A549 (cell line): ENCODE results near the gene CTNNA1. TPM values are rescaled to one million over a fixed set of nuclear protein-coding genes. Genes with fewer than 3 reads are reported as not detected.

Experiments used
- ATAC-seq, 2 experiments: fragments of 200-7000 bp in 1 of 2; fragments of >200 bp in 1 of 2; cut with Nextera tagmentation in 1 of 2; cut with Tn5 transposase in 1 of 2; 3 replicates each; pipeline versions ENCODE4 v1.8.0 to v1.9.1; 2018 to 2020; ENCODE audit warnings: mild to moderate bottlenecking in 1 of 2, moderate library complexity in 1 of 2
- CTCF ChIA-PET: fragments of 300-600 bp; sonication (Branson Sonifier 250); formaldehyde crosslinking; extraction: SDS; loops from one replicate; lab custom pipeline; 2021; ENCODE audit warnings: antibody characterized with exemption, inconsistent platforms; lab: Yijun Ruan, JAX
- POLR2A ChIA-PET: fragments of 350-600 bp; formaldehyde crosslinking; extraction: SDS; loops from one replicate; lab custom pipeline; 2021; ENCODE audit warnings: antibody characterized with exemption, inconsistent platforms; lab: Yijun Ruan, JAX
- DNase-seq, 2 experiments: peaks; one replicate each; pipeline versions ENCODE4 v3.0.0 to v3.0.0-alpha.2; 2011 to 2016; ENCODE audit warnings: low read depth in 1 of 2, low spot score in 1 of 2
- FAIRE-seq: peaks from 2 replicates; lab custom pipeline; 2011; peaks lifted over from hg19 to GRCh38; lab: Jason Lieb, UNC
- H3K27ac ChIP-seq, 2 experiments: fragments of >200 bp; sonication (Bioruptor Twin); formaldehyde crosslinking; 3 replicates each; pipeline ENCODE4 v1.5.1; 2016 to 2017
- H3K4me1 ChIP-seq: fragments of >200 bp; sonication (Bioruptor Twin); formaldehyde crosslinking; 3 replicates; pipeline ENCODE4 v1.6.1; 2016
- H3K4me2 ChIP-seq: fragments of >200 bp; sonication (Bioruptor Twin); formaldehyde crosslinking; 3 replicates; pipeline ENCODE4 v1.6.1; 2016
- H3K4me3 ChIP-seq: fragments of >200 bp; sonication (Bioruptor Twin); formaldehyde crosslinking; 3 replicates; pipeline ENCODE4 v1.5.1; 2016
- H3K9me3 ChIP-seq: fragments of >200 bp; sonication (Bioruptor Twin); formaldehyde crosslinking; 3 replicates; pipeline ENCODE4 v1.6.1; 2016
- CBX2 ChIP-seq: fragments of 200-600 bp; sonication (generic); IDR thresholded peaks from 2 replicates; pipeline ENCODE4 v1.6.1; 2016; ENCODE audit warnings: low read depth, mild to moderate bottlenecking, borderline replicate concordance
- CHD4 ChIP-seq: fragments of 200-600 bp; sonication (generic); IDR thresholded peaks from 2 replicates; pipeline ENCODE4 v1.6.1; 2016; ENCODE audit warnings: antibody characterized with exemption, mild to moderate bottlenecking, borderline replicate concordance
- EHMT2 ChIP-seq: fragments of 200-600 bp; sonication (generic); IDR thresholded peaks from 2 replicates; pipeline ENCODE4 v1.6.1; 2016; ENCODE audit warnings: antibody characterized with exemption, low read depth, mild to moderate bottlenecking, moderate library complexity
- ESRRA ChIP-seq: fragments of 150-350 bp; IDR thresholded peaks from 2 replicates; pipeline ENCODE4 v1.6.1; 2014; ENCODE audit warnings: mild to moderate bottlenecking, low read length, borderline replicate concordance
- FOSB ChIP-seq: fragments of 250-450 bp; sonication (Bioruptor Pico); IDR thresholded peaks from 2 replicates; pipeline ENCODE4 v1.5.0; 2020; ENCODE audit warnings: mild to moderate bottlenecking, moderate library complexity
- FOXS1 ChIP-seq: fragments of 250-450 bp; sonication (Bioruptor Pico); IDR thresholded peaks from 2 replicates; pipeline ENCODE4 v1.5.0; 2020; ENCODE audit warnings: mild to moderate bottlenecking, moderate library complexity
- GATA3 ChIP-seq: IDR thresholded peaks from 2 replicates; pipeline ENCODE4 v1.6.1; 2012; ENCODE audit warnings: borderline replicate concordance
- HEYL ChIP-seq: fragments of 250-450 bp; sonication (Bioruptor Pico); IDR thresholded peaks from 2 replicates; pipeline ENCODE4 v1.8.0; 2021; ENCODE audit warnings: mild to moderate bottlenecking, moderate library complexity
- JUN ChIP-seq, 2 experiments: fragments of >200 bp; sonication (Bioruptor Twin); formaldehyde crosslinking; IDR thresholded peaks; 2 replicates in 1 of 2; 3 replicates in 1 of 2; pipeline ENCODE4 v1.6.1; 2016 to 2017
- JUNB ChIP-seq: fragments of >200 bp; sonication (Bioruptor Twin); formaldehyde crosslinking; IDR thresholded peaks from 2 replicates; pipeline ENCODE4 v1.6.1; 2016
- KDM1A ChIP-seq: fragments of 200-600 bp; sonication (generic); IDR thresholded peaks from 2 replicates; pipeline ENCODE4 v1.6.1; 2016; ENCODE audit warnings: low read depth, mild to moderate bottlenecking
- MAZ ChIP-seq: fragments of 150-350 bp; IDR thresholded peaks from 2 replicates; pipeline ENCODE4 v1.6.1; 2014; ENCODE audit warnings: antibody characterized with exemption, low read depth, low read length, borderline replicate concordance
- MYC ChIP-seq: IDR thresholded peaks from 2 replicates; pipeline ENCODE4 v1.6.1; 2012; ENCODE audit warnings: mild to moderate bottlenecking, inconsistent platforms, low read length, improper control_type of control experiment, borderline replicate concordance
- NFE2L2 ChIP-seq: fragments of 150-350 bp; conservative IDR thresholded peaks from 2 replicates; pipeline ENCODE4 v1.6.1; 2014; ENCODE audit warnings: low read length
- NR3C1 ChIP-seq: fragments of >200 bp; sonication (Bioruptor Twin); formaldehyde crosslinking; IDR thresholded peaks from 3 replicates; pipeline ENCODE4 v1.6.1; 2017
- RAD21 ChIP-seq, 2 experiments: fragments of >200 bp in 1 of 2; sonication (Bioruptor Twin) in 1 of 2; formaldehyde crosslinking in 1 of 2; IDR thresholded peaks in 1 of 2; conservative IDR thresholded peaks in 1 of 2; 2 replicates in 1 of 2; 3 replicates in 1 of 2; pipeline ENCODE4 v1.6.1; 2012 to 2018; ENCODE audit warnings: inconsistent platforms in 1 of 2
- RARB ChIP-seq: fragments of 250-450 bp; sonication (Bioruptor Pico); IDR thresholded peaks from 2 replicates; pipeline ENCODE4 v1.8.0; 2021; ENCODE audit warnings: mild to moderate bottlenecking, moderate library complexity
- RFX5 ChIP-seq: fragments of 450-650 bp; IDR thresholded peaks from 2 replicates; pipeline ENCODE4 v1.7.1; 2014; ENCODE audit warnings: antibody characterized with exemption, mild to moderate bottlenecking, moderate library complexity
- SMC3 ChIP-seq: fragments of >200 bp; sonication (Bioruptor Twin); formaldehyde crosslinking; IDR thresholded peaks from 3 replicates; pipeline ENCODE4 v1.6.1; 2018; ENCODE audit warnings: inconsistent platforms
- TP53 ChIP-seq: fragments of 250-450 bp; sonication (Bioruptor Pico); IDR thresholded peaks from 2 replicates; pipeline ENCODE4 v1.5.0; 2021; ENCODE audit warnings: mild to moderate bottlenecking, moderate library complexity
- ZC3H11A ChIP-seq: fragments of 450-650 bp; IDR thresholded peaks from 2 replicates; pipeline ENCODE4 v1.6.1; 2014; ENCODE audit warnings: antibody characterized with exemption, mild to moderate bottlenecking
- ZSCAN20 ChIP-seq: fragments of 250-450 bp; sonication (Bioruptor Pico); IDR thresholded peaks from 2 replicates; pipeline ENCODE4 v1.8.0; 2022; ENCODE audit warnings: mild to moderate bottlenecking, moderate library complexity
- WGBS: methylation state at CpG from one replicate; pipeline ENCODE4 v1.1.6; 2017; ENCODE audit errors: missing lambda C conversion rate; 5-methylcytosine and 5-hydroxymethylcytosine counted together
- polyA plus RNA-seq, 4 experiments: library from polyadenylated mRNA; depleted of rRNA in 3 of 4; stranded (reverse); fragments of >200 nt; fragmentation: RNase III in 1 of 4; extraction: RNeasy Plus Mini Kit Qiagen cat#74134 plus additional on column Dnase treatment in 1 of 4; gene quantifications; 2 replicates in 3 of 4; 3 replicates in 1 of 4; pipeline ENCODE4 v1.2.3, GENCODE V29; 2011 to 2017
- TF ChIP-seq, protein P1 (sequence below): fragments of 200-600 bp; sonication (generic); IDR thresholded peaks from 2 replicates; pipeline ENCODE4 v1.6.1; 2016; ENCODE audit warnings: antibody characterized with exemption, mild to moderate bottlenecking, moderate library complexity
- TF ChIP-seq, protein P2 (sequence below): fragments of 250-450 bp; sonication (Bioruptor Pico); IDR thresholded peaks from 2 replicates; pipeline ENCODE4 v1.5.0; 2020; ENCODE audit warnings: low read depth, mild to moderate bottlenecking, moderate library complexity
- TF ChIP-seq, protein P3 (sequence below): IDR thresholded peaks from 2 replicates; pipeline ENCODE4 v1.6.1; 2012
- TF ChIP-seq, protein P4 (sequence below): fragments of >200 bp; sonication (Bioruptor Twin); formaldehyde crosslinking; IDR thresholded peaks from 2 replicates; pipeline ENCODE4 v1.6.1; 2016
- TF ChIP-seq, protein P5 (sequence below): fragments of >200 bp; sonication (Bioruptor Twin); formaldehyde crosslinking; IDR thresholded peaks from 3 replicates; pipeline ENCODE4 v1.5.1; 2016

Gene CTNNA1
- polyA plus RNA-seq, 2 of the 4 experiments (the other 2 are of a cell fraction): 154 to 184 TPM

DNA sequence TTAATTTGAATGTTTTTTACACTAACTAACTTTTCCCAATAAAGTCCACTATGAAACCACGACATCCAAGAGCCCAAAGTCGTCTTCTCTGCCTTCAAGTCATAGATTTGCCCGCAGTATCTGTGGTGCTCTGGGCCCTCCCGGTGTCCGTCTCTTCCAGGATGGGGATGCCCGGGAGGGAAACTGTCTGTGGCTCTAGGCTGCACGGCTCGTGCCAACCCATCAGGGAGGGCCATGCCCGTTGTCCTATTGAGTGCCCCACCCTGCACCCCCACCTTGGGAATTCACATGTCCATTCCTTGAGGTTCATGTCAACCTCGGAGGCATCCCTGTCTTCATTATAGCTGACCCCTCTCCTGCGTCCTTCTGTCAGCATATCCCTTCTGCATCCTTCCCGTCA, 181.7 kb downstream of the CTNNA1 start:
- Histone ChIP-seq H3K27ac (no peak overlapping the region), H3K4me1 (no peaks in the 10 kb centered on the region), H3K4me2 (no peak overlapping the region), H3K9me3 (no peaks in the 10 kb centered on the region), H3K4me3 (no peak overlapping the region)
- 88% methylated on average over 12 of the region's 12 CpGs for WGBS
- FAIRE-seq (no peak), DNase-seq (no peak), ATAC-seq (no peak)
- POLR2A ChIA-PET: no interaction called here
- CTCF ChIA-PET: no interaction called here
- TF ChIP-seq CHD4: no peak
- TF ChIP-seq MAZ: no peak
- TF ChIP-seq RARB (CRISPR knock-in tag): no peak
- TF ChIP-seq SMC3: no peak
- TF ChIP-seq ESRRA: no peak
- no peak for TF ChIP-seq HEYL (CRISPR knock-in tag)
- TF ChIP-seq ZSCAN20 (CRISPR knock-in tag): no peak
- TF ChIP-seq MYC: no peak
- TF ChIP-seq, protein P1, sequence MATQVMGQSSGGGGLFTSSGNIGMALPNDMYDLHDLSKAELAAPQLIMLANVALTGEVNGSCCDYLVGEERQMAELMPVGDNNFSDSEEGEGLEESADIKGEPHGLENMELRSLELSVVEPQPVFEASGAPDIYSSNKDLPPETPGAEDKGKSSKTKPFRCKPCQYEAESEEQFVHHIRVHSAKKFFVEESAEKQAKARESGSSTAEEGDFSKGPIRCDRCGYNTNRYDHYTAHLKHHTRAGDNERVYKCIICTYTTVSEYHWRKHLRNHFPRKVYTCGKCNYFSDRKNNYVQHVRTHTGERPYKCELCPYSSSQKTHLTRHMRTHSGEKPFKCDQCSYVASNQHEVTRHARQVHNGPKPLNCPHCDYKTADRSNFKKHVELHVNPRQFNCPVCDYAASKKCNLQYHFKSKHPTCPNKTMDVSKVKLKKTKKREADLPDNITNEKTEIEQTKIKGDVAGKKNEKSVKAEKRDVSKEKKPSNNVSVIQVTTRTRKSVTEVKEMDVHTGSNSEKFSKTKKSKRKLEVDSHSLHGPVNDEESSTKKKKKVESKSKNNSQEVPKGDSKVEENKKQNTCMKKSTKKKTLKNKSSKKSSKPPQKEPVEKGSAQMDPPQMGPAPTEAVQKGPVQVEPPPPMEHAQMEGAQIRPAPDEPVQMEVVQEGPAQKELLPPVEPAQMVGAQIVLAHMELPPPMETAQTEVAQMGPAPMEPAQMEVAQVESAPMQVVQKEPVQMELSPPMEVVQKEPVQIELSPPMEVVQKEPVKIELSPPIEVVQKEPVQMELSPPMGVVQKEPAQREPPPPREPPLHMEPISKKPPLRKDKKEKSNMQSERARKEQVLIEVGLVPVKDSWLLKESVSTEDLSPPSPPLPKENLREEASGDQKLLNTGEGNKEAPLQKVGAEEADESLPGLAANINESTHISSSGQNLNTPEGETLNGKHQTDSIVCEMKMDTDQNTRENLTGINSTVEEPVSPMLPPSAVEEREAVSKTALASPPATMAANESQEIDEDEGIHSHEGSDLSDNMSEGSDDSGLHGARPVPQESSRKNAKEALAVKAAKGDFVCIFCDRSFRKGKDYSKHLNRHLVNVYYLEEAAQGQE: no peak
- TF ChIP-seq JUNB: no peak
- TF ChIP-seq KDM1A: no peak

DNA sequence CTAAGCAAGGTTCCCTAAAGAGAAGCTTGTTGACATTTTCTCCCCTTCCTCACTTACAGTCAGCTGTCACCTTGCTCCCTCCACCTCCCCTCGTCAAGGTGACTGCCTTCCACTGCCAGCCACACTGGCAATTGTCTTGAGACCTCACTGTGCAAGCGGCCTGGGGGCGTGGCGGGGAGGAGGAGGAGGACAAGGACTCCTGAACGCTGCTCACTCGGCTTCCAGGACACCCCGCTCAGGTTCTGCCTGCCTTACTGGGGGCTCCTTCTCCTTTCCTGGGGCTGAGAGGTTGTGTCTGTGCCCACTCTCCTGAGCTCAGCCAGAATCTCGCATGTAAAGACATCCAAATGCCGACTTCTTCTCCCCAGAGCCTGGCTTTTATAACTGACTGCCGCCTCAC, 182.2 kb downstream of the CTNNA1 start:
- no peak overlapping the region for H3K27ac ChIP-seq
- H3K4me3 ChIP-seq: no peak overlapping the region
- POLR2A ChIA-PET: no interaction called here
- no peak for ATAC-seq
- DNase-seq: no peak
- H3K4me1 ChIP-seq: no peaks in the 10 kb centered on the region
- 99% methylated on average over 10 of the region's 10 CpGs for WGBS
- no peak overlapping the region for H3K4me2 ChIP-seq
- no peaks in the 10 kb centered on the region for H3K9me3 ChIP-seq
- CTCF ChIA-PET: no interaction called here
- TF ChIP-seq RFX5 (no peak), NR3C1 (no peak), FOXS1 (no peak)
- TF ChIP-seq, protein P2, sequence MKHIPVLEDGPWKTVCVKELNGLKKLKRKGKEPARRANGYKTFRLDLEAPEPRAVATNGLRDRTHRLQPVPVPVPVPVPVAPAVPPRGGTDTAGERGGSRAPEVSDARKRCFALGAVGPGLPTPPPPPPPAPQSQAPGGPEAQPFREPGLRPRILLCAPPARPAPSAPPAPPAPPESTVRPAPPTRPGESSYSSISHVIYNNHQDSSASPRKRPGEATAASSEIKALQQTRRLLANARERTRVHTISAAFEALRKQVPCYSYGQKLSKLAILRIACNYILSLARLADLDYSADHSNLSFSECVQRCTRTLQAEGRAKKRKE (CRISPR knock-in tag): no peak
- TF ChIP-seq, protein P3, sequence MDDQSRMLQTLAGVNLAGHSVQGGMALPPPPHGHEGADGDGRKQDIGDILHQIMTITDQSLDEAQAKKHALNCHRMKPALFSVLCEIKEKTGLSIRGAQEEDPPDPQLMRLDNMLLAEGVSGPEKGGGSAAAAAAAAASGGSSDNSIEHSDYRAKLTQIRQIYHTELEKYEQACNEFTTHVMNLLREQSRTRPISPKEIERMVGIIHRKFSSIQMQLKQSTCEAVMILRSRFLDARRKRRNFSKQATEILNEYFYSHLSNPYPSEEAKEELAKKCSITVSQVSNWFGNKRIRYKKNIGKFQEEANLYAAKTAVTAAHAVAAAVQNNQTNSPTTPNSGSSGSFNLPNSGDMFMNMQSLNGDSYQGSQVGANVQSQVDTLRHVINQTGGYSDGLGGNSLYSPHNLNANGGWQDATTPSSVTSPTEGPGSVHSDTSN: no peak
- TF ChIP-seq, protein P4, sequence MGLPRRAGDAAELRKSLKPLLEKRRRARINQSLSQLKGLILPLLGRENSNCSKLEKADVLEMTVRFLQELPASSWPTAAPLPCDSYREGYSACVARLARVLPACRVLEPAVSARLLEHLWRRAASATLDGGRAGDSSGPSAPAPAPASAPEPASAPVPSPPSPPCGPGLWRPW: no peak
- no peak for FAIRE-seq

DNA sequence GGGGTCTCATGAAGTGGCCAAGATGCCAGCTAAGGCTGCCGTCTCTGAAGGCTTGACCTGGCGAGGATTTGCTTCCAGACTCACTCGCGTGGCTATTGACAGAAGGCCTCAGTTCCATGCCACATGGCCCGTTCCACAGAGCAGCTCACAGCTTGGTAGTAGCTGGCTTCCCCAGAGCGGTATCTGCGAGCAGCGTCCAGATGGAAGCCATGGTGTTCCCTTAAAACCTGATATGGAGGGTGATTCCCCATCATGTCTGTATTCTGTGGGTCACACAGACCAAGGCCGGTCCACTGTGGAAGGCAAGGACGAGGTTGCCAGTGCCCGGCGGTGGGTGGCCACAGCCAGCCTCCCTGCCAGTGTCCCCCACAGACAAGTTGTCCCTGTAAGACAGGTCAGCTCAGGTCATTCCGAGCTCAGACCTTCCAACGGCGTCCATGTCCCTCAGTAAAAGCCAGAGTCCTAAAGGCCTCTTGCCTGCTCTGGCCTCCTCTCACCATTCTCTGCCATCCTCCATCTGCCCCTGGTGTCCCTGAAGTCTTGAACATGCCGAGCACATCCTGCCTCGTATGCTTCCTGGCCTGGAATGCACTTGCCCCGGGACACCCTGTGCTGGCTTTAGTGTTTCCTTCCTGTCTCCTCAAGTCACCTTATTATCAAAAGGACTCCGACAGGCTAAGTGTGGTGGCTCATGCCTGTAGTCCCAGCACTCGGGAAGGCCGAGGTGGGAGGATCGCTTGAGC, 183.2 kb downstream of the CTNNA1 start:
- WGBS: 93% methylated on average over 18 of the region's 22 CpGs
- no peak for FAIRE-seq
- Histone ChIP-seq H3K27ac (no peak overlapping the region), H3K9me3 (no peaks in the 10 kb centered on the region), H3K4me2 (no peak overlapping the region), H3K4me1 (no peaks in the 10 kb centered on the region), H3K4me3 (no peak overlapping the region)
- CTCF ChIA-PET: no interaction called here
- DNase-seq: no peak
- no peak; a peak in 1 of 6 replicates for ATAC-seq
- POLR2A ChIA-PET: no interaction called here
- TF ChIP-seq KDM1A (no peak), CBX2 (no peak), GATA3 (no peak), NFE2L2 (no peak), ZC3H11A (no peak), RAD21 (conservative IDR thresholded peaks at IDR 0.05 in 1 of 2, IDR thresholded peaks at IDR 0.05 in 1 of 2) (no peak), TP53 (CRISPR knock-in tag) (no peak), EHMT2 (no peak), JUN (IDR thresholded peaks at IDR 0.05) (no peak), JUNB (no peak), FOSB (CRISPR knock-in tag) (no peak), HEYL (CRISPR knock-in tag) (no peak), CHD4 (no peak)
- TF ChIP-seq, protein P5, sequence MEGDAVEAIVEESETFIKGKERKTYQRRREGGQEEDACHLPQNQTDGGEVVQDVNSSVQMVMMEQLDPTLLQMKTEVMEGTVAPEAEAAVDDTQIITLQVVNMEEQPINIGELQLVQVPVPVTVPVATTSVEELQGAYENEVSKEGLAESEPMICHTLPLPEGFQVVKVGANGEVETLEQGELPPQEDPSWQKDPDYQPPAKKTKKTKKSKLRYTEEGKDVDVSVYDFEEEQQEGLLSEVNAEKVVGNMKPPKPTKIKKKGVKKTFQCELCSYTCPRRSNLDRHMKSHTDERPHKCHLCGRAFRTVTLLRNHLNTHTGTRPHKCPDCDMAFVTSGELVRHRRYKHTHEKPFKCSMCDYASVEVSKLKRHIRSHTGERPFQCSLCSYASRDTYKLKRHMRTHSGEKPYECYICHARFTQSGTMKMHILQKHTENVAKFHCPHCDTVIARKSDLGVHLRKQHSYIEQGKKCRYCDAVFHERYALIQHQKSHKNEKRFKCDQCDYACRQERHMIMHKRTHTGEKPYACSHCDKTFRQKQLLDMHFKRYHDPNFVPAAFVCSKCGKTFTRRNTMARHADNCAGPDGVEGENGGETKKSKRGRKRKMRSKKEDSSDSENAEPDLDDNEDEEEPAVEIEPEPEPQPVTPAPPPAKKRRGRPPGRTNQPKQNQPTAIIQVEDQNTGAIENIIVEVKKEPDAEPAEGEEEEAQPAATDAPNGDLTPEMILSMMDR: no peak
- TF ChIP-seq, protein P4: no peak
